Left ventricle myocardium superior (tissue), 1 donor: ENCODE results near the gene KIF26B. TPM values are rescaled to one million over a fixed set of nuclear protein-coding genes. Genes with fewer than 3 reads are reported as not detected.

Experiments used
- ATAC-seq: fragments of 200-7000 bp; cut with Tn5 transposase; one replicate; pipeline ENCODE4 v1.9.1; 2020; ENCODE audit warnings: mild to moderate bottlenecking, moderate library complexity
- DNase-seq: peaks from one replicate; pipeline ENCODE4 v3.0.0-alpha.2; 2020
- intact Hi-C: fragments of 100-400 bp; cut with micrococcal nuclease; formaldehyde crosslinking; loops from one replicate; pipeline ENCODE4 v1.11.0; 2022
- total RNA-seq: library from RNA; stranded (reverse); fragmentation: NEBNext Ultra II Directional; extraction: Animal tissue kit (Norgen Biotek cat#: 25700); gene quantifications from one replicate; pipeline ENCODE4 v1.2.1, GENCODE V29; 2021
- donor health status: DM: no; HTN: yes; CAD: no; lungs with severe emphysema.

KIF26B gene
- total RNA-seq, 1 donor from 2014 or later, result 3.1 TPM

GRCh38 chr1:245198748-245199516 is 44.1 kb downstream of the KIF26B start:
- ATAC-seq (no peak), DNase-seq (no peak)
- intact Hi-C loops, result no loop called here

GRCh38 chr1:245200146-245200545 is 45.4 kb downstream of the KIF26B start:
- ATAC-seq, result no peak
- DNase-seq, result no peak
- intact Hi-C loops, result no loop called here

GRCh38 chr1:245201201-245201600 is 46.4 kb downstream of the KIF26B start:
- DNase-seq, result no peak
- no peak for ATAC-seq
- intact Hi-C loops, result no loop called here

- intact Hi-C loops, result no loop called here
- ATAC-seq (no peak), DNase-seq (no peak)
These were observed 47.0 kb downstream of the KIF26B start for GRCh38 chr1:245201827-245202226.

- intact Hi-C loops, result no loop called here
- ATAC-seq (no peak), DNase-seq (no peak)
These were observed 50.6 kb downstream of the KIF26B start for GRCh38 chr1:245205396-245205795.

GRCh38 chr1:245205864-245206263 is 51.1 kb downstream of the KIF26B start:
- DNase-seq (no peak), ATAC-seq (no peak)
- intact Hi-C loops, result no loop called here

- DNase-seq (no peak), ATAC-seq (no peak)
- intact Hi-C loops, result no loop called here
These were observed 52.4 kb downstream of the KIF26B start for GRCh38 chr1:245207056-245207638.

- intact Hi-C loops, result no loop called here
- DNase-seq, result no peak
- no peak for ATAC-seq
These were observed 53.0 kb downstream of the KIF26B start for GRCh38 chr1:245207801-245208200.

GRCh38 chr1:245209658-245210435 is 55.1 kb downstream of the KIF26B start:
- intact Hi-C loops, result no loop called here
- ATAC-seq, result no peak
- no peak for DNase-seq

GRCh38 chr1:245211035-245211749 is 56.4 kb downstream of the KIF26B start:
- intact Hi-C loops, result no loop called here
- DNase-seq, result no peak
- no peak for ATAC-seq

GRCh38 chr1:245211761-245212160 is 57.0 kb downstream of the KIF26B start:
- intact Hi-C loops, result no loop called here
- ATAC-seq (no peak), DNase-seq (no peak)

- intact Hi-C loops, result no loop called here
These were observed 57.5 kb downstream of the KIF26B start for GRCh38 chr1:245212221-245212710.

GRCh38 chr1:245213066-245213831 is 58.5 kb downstream of the KIF26B start:
- DNase-seq (no peak), ATAC-seq (no peak)
- intact Hi-C loops, result no loop called here

More at GRCh38 chr1:245212221-245212710, 57.5 kb downstream of the KIF26B start:
- no peak for ATAC-seq
- DNase-seq, result no peak

- DNase-seq, result no peak
- intact Hi-C loops, result no loop called here
- ATAC-seq, result no peak
These were observed 60.3 kb downstream of the KIF26B start for GRCh38 chr1:245215071-245215470.

- ATAC-seq (no peak), DNase-seq (no peak)
- intact Hi-C loops, result no loop called here
These were observed 61.8 kb downstream of the KIF26B start for GRCh38 chr1:245216366-245217115.

GRCh38 chr1:245217853-245218608 is 63.2 kb downstream of the KIF26B start:
- DNase-seq (no peak), ATAC-seq (no peak)
- intact Hi-C loops, result no loop called here

GRCh38 chr1:245220381-245220985 is 65.7 kb downstream of the KIF26B start:
- DNase-seq (no peak), ATAC-seq (no peak)
- intact Hi-C loops, result no loop called here
